SK-N-MC (cell line): ENCODE data around the gene RTTN.

Experiments used
- EZH2 ChIP-seq: fragments of 200-600 bp; sonication (generic); IDR thresholded peaks from one replicate; pipeline ENCODE4 v1.6.1; 2017; ENCODE audit warnings: antibody characterized with exemption
- FOXP2 ChIP-seq: optimal IDR thresholded peaks from 2 replicates; pipeline ENCODE3; 2011; ENCODE audit warnings: mild to moderate bottlenecking, moderate library complexity; ENCODE audit not compliant: insufficient read depth; ENCODE audit errors: extremely low read length, control extremely low read depth
- POLR2AphosphoS5 ChIP-seq: IDR thresholded peaks from 2 replicates; pipeline ENCODE4 v1.6.1; 2012; ENCODE audit warnings: mild to moderate bottlenecking, low read depth, low read length, borderline replicate concordance

DNA sequence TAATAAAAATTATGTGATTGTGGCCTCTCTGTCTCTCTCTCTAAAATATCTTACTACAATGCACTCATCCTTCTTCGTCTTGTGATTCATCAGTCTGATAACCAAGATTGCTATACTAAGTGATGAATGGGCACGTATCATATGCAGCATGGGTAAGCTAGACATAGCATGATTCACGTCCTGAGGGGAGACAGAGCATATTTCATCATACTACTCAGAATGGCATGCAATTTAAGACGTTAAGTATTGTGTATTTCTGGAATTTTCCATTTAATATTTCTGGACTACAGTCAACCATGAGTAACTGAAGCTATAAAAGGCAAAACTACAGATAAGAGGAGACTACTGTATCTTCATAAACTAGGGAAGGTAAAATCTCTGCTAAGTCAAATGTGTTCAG lies 160.9 kb downstream of the RTTN start:
- TF ChIP-seq EZH2 (no peak), POLR2AphosphoS5 (no peak), FOXP2 (no peak)
